KMS-11 (cell line): ENCODE results near the gene DCTN2.
"Not testable (repeated sequence)": the region's sequence is repeated elsewhere in the genome, so short reads cannot be mapped to it uniquely, and the experiment has no call there.

Experiments
- H2AFZ ChIP-seq: fragments of 200-600 bp; sonication (generic); 2 replicates; pipeline ENCODE4 v1.6.1; 2016; ENCODE audit warnings: antibody characterized with exemption, mixed run types, low read depth
- H3K27ac ChIP-seq: fragments of 200-600 bp; sonication (generic); 2 replicates; pipeline ENCODE4 v1.6.1; 2016; ENCODE audit warnings: mild to moderate bottlenecking, mixed run types
- H3K27me3 ChIP-seq: fragments of 200-600 bp; sonication (generic); 2 replicates; pipeline ENCODE4 v1.6.1; 2017; ENCODE audit warnings: mild to moderate bottlenecking, low read depth, mixed run types, moderate library complexity; ENCODE audit not compliant: insufficient read depth
- H3K36me3 ChIP-seq: fragments of 200-600 bp; sonication (generic); 2 replicates; pipeline ENCODE4 v1.6.1; 2017; ENCODE audit warnings: mild to moderate bottlenecking, mixed run types; ENCODE audit not compliant: insufficient read depth
- H3K4me1 ChIP-seq: fragments of 200-600 bp; sonication (generic); 2 replicates; pipeline ENCODE4 v1.6.1; 2016; ENCODE audit warnings: mild to moderate bottlenecking, low read depth, mixed run types; ENCODE audit not compliant: poor library complexity, severe bottlenecking
- H3K4me2 ChIP-seq: fragments of 200-600 bp; sonication (generic); 2 replicates; pipeline ENCODE4 v1.7.0; 2016; ENCODE audit warnings: mild to moderate bottlenecking, mixed run types
- H3K4me3 ChIP-seq: fragments of 200-600 bp; sonication (generic); IDR thresholded peaks from 2 replicates; pipeline ENCODE4 v1.6.1; 2017; ENCODE audit warnings: low read depth, low read length, mixed read lengths; ENCODE audit not compliant: insufficient read depth
- H3K79me2 ChIP-seq: fragments of 200-600 bp; sonication (generic); 2 replicates; pipeline ENCODE4 v1.6.1; 2016; ENCODE audit warnings: low read depth, mixed run types; ENCODE audit not compliant: insufficient read depth
- H3K9ac ChIP-seq: fragments of 200-600 bp; sonication (generic); 2 replicates; pipeline ENCODE4 v1.6.1; 2016; ENCODE audit warnings: mild to moderate bottlenecking, mixed run types
- H4K20me1 ChIP-seq: fragments of 200-600 bp; sonication (generic); 2 replicates; pipeline ENCODE4 v1.6.1; 2016; ENCODE audit warnings: mild to moderate bottlenecking, mixed run types; ENCODE audit not compliant: insufficient read depth
- CTCF ChIP-seq: fragments of 200-600 bp; sonication (generic); conservative IDR thresholded peaks from 2 replicates; pipeline ENCODE4 v1.6.1; 2017; ENCODE audit warnings: low read depth, mild to moderate bottlenecking, antibody characterized with exemption, low read length, moderate library complexity, mixed read lengths

Gene DCTN2

GRCh38 chr12:57518920-57519795 is 27.8 kb downstream of the DCTN2 start:
- peaks cover 42% of the 10 kb centered on the region for H3K79me2 ChIP-seq
- no peak for TF ChIP-seq CTCF
- H3K27me3 ChIP-seq: no peaks in the 10 kb centered on the region
- peak overlapping the region; percentile 87 for H3K4me3 ChIP-seq
- H3K4me2 ChIP-seq: peak overlapping the region; percentile 89
- H4K20me1 ChIP-seq: no peaks in the 10 kb centered on the region
- peak overlapping the region; percentile 71 for H3K9ac ChIP-seq
- peaks cover 27% of the 10 kb centered on the region; the same call in 1 of the 2 replicates for H3K36me3 ChIP-seq
- H3K4me1 ChIP-seq: peaks cover 51% of the 10 kb centered on the region
- H2AFZ ChIP-seq: no peak overlapping the region
- H3K27ac ChIP-seq: peak overlapping the region; percentile 71

- no peak overlapping the region; the same call in 1 of the 2 replicates for H3K9ac ChIP-seq
Observed at GRCh38 chr12:57518176-57518919, 28.6 kb downstream of the DCTN2 start.

GRCh38 chr12:57517718-57518117 is 29.3 kb downstream of the DCTN2 start:
- not testable (repeated sequence) for H2AFZ ChIP-seq, H3K9ac ChIP-seq, H3K4me3 ChIP-seq, H3K27me3 ChIP-seq, H4K20me1 ChIP-seq
- Histone ChIP-seq H3K36me3 (peaks cover 33% of the 10 kb centered on the region; the same call in 1 of the 2 replicates), H3K4me1 (peaks cover 43% of the 10 kb centered on the region), H3K4me2 (peak overlapping the region; percentile 89), H3K79me2 (peaks cover 31% of the 10 kb centered on the region), H3K27ac (peak overlapping the region; percentile 71; the same call in 1 of the 2 replicates)

More at GRCh38 chr12:57518176-57518919, 28.6 kb downstream of the DCTN2 start:
- Histone ChIP-seq H3K4me1 (peaks cover 43% of the 10 kb centered on the region), H3K79me2 (peaks cover 34% of the 10 kb centered on the region), H3K36me3 (peaks cover 28% of the 10 kb centered on the region; the same call in 1 of the 2 replicates), H3K4me2 (peak overlapping the region; percentile 89), H2AFZ (no peak overlapping the region), H4K20me1 (no peaks in the 10 kb centered on the region), H3K27me3 (no peaks in the 10 kb centered on the region), H3K27ac (peak overlapping the region; percentile 71; the same call in 1 of the 2 replicates), H3K4me3 (no peak overlapping the region)
- no peak for TF ChIP-seq CTCF

GRCh38 chr12:57517187-57517586 is 29.8 kb downstream of the DCTN2 start:
- H3K9ac ChIP-seq: no peak overlapping the region
- no peak overlapping the region for H3K4me3 ChIP-seq
- H3K4me1 ChIP-seq: peaks cover 41% of the 10 kb centered on the region
- H3K27ac ChIP-seq: peak overlapping the region; percentile 8; the same call in 1 of the 2 replicates
- H3K36me3 ChIP-seq: peaks cover 37% of the 10 kb centered on the region; the same call in 1 of the 2 replicates
- H4K20me1 ChIP-seq: no peaks in the 10 kb centered on the region
- peaks cover 31% of the 10 kb centered on the region for H3K79me2 ChIP-seq
- no peak overlapping the region for H2AFZ ChIP-seq
- H3K27me3 ChIP-seq: no peaks in the 10 kb centered on the region
- H3K4me2 ChIP-seq: no peak overlapping the region; the same call in 1 of the 2 replicates
- TF ChIP-seq CTCF: no peak
